ENCODE results near the gene MRPL38. TPM values are rescaled to one million over a fixed set of nuclear protein-coding genes. Genes with fewer than 3 reads are reported as not detected.
"Not testable (repeated sequence)": the region's sequence is repeated elsewhere in the genome, so short reads cannot be mapped to it uniquely, and the experiment has no call there.

MRPL38 gene
- total and polyA plus RNA-seq, 5 donors from 2014 or later = 58.0 to 118 (median 67.2) TPM

DNA sequence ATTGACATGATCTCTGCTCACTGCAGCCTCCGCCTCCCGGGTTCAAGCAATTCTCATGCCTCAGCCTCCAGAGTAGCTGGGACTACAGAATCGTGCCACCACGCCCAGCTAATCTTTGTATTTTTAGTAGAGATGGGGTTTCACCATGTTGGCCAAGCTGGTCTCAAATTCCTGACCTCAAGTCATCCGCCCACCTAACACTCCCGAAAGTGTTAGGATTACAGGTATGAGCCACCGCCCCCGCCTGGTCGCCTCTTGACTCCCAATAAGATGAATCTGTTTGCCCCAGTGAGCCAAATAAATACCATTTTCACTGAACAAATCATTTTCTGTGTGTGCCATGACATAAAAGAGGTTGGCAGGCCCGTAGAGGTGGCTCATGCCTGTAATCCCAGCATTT is 45.3 kb downstream of the MRPL38 start:
- H3K27me3 Mint-ChIP-seq; DNase-seq; H3K36me3 ChIP-seq (ENCODE audit: control insufficient read depth, insufficient read depth, low read length); ATAC-seq (ENCODE audit: low read depth in 2 of 2); H3K27ac Mint-ChIP-seq; H3K9me3 Mint-ChIP-seq; H3K36me3 Mint-ChIP-seq; H3K27me3 ChIP-seq (ENCODE audit: control insufficient read depth, insufficient read depth, low read length); H3K9me3 ChIP-seq (ENCODE audit: control insufficient read depth in 2 of 2, low read length in 2 of 2); H3K4me3 ChIP-seq (ENCODE audit: low read depth, low read length): not testable (repeated sequence)
- peak overlapping the region; percentile 14 for H3K27ac ChIP-seq (ENCODE audit: insufficient read depth, low read length, poor library complexity, severe bottlenecking)
- Mint-ChIP-seq H3K4me1 (peaks cover 5 to 37% (median 18%) of the 10 kb centered on the region in 4 donors), H3K4me3 (peak overlapping the region in 1 of 4 donors; percentile 76)
- peaks cover 25% of the 10 kb centered on the region for H3K4me1 ChIP-seq (ENCODE audit: control insufficient read depth, insufficient read depth, low read length, poor library complexity, severe bottlenecking)

DNA sequence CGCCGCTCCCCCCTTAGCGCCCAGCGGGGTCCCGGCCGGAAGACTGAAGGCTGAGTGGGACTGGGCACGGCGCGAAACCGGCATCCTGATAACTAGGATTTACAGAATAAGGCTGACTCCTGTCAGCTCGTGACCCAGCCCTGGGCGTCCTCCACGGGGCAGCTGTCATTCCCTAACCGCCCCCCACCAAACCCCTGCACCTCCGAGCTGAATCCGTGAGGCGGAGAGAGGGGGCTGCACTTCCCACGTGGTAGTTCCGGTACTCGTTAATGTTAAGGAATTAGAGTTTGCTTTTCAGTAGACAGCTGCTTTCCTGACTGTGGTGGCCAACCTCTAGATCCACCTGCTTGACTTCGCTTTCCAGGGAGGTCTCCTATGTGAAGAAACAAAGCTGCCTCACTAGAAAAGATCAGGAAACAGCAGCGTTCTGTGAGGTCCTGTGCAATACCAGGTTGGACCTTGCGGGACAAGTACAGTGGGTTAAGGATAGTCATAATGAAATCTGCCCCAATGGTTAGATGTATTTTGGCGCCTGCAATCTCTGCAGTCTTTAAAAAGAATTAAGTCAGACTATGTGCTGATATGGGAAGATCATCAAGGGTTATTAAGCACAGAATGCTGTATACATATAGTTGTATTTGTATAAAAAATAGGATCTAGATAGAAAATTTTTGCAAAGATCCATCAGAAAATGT is 48.5 kb downstream of the MRPL38 start:
- H3K4me1 Mint-ChIP-seq = peaks cover 5 to 51% (median 26%) of the 10 kb centered on the region in 4 donors
- no peaks in the 10 kb centered on the region for H3K27me3 Mint-ChIP-seq
- no peaks in the 10 kb centered on the region for H3K9me3 ChIP-seq (ENCODE audit: control insufficient read depth in 2 of 2, low read length in 2 of 2)
- H3K27ac Mint-ChIP-seq = peak overlapping the region in 2 of 3 donors; percentile 94 to 98
- DNase-seq (peak in 1 of 3 donors; percentile 45), ATAC-seq (ENCODE audit: low read depth in 2 of 2) (no peak)
- peak overlapping the region; percentile 79 for H3K4me3 ChIP-seq (ENCODE audit: low read depth, low read length)
- H3K4me1 ChIP-seq (ENCODE audit: control insufficient read depth, insufficient read depth, low read length, poor library complexity, severe bottlenecking) = peaks cover 36% of the 10 kb centered on the region
- H3K27me3 ChIP-seq (ENCODE audit: control insufficient read depth, insufficient read depth, low read length) = no peaks in the 10 kb centered on the region
- H3K27ac ChIP-seq (ENCODE audit: insufficient read depth, low read length, poor library complexity, severe bottlenecking) = peak overlapping the region; percentile 92
- peaks cover 0 to 1% (median 0%) of the 10 kb centered on the region in 7 donors for H3K9me3 Mint-ChIP-seq
- peaks cover 5% of the 10 kb centered on the region for H3K36me3 ChIP-seq (ENCODE audit: control insufficient read depth, insufficient read depth, low read length)
- H3K36me3 Mint-ChIP-seq = peaks cover 3% of the 10 kb centered on the region
- H3K4me3 Mint-ChIP-seq = peak overlapping the region in 3 of 4 donors; percentile 91 to 92 (median 92)

DNA sequence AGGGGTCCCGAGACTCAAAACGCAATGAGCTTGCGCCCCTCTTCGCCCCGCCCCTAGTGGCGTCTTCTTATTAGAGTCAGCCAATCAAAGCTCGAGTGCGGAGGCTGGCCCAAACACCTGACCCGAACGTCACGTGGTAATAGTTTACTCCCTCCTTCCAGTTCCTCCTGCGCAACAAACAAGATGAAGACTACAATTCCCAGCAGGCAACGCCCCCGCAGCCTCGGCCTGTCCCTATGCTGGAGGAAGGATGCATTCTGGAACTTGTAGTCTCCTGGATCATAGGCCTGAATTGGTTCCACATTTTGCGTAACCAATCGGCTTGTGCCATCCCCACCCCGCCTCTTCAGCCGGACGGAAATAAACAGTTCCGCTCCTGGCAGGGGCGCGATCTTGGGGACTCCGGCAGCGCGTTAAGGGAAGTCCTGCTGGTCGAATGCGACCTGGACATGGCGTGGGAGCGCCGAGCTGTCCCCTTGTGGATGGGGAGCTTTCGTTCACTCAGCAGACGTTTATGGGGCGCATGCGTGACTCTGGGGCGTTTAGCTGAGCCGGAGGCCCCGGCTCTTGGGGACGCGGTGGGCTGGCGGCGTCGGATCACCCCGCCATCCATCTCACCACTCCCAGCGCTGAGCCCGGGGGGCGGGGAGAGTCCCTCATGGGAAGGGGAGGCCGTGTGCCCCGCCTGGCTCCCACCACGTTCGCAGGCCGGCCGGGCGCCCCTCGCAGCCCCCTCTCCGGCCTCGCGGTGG is 49.2 kb downstream of the MRPL38 start, which contains the start of gene WBP2:
Gene WBP2 (minus strand): TSS at position 26 of the 752 bp plus-strand sequence. CDS start 38 bp downstream, outside the sequence.
- peaks cover 36% of the 10 kb centered on the region for H3K4me1 ChIP-seq (ENCODE audit: control insufficient read depth, insufficient read depth, low read length, poor library complexity, severe bottlenecking)
- peak; percentile 91 to 94 for ATAC-seq (ENCODE audit: low read depth in 2 of 2)
- H3K36me3 Mint-ChIP-seq = peaks cover 3% of the 10 kb centered on the region
- peak within 1 kb of the TSS; percentile 92 for H3K27ac ChIP-seq (ENCODE audit: insufficient read depth, low read length, poor library complexity, severe bottlenecking)
- peaks cover 5 to 50% (median 26%) of the 10 kb centered on the region in 4 donors for H3K4me1 Mint-ChIP-seq
- peaks cover 12% of the 10 kb centered on the region for H3K36me3 ChIP-seq (ENCODE audit: control insufficient read depth, insufficient read depth, low read length)
- H3K4me3 ChIP-seq (ENCODE audit: low read depth, low read length) = peak within 1 kb of the TSS; percentile 93
- H3K4me3 Mint-ChIP-seq = peak within 1 kb of the TSS in 3 of 4 donors; percentile 91 to 92 (median 92)
- H3K27ac Mint-ChIP-seq = peak within 1 kb of the TSS in 2 of 3 donors; percentile 94 to 98
- peaks cover 0 to 1% (median 0%) of the 10 kb centered on the region in 7 donors for H3K9me3 Mint-ChIP-seq
- peak; percentile 96 to 100 (median 99) for DNase-seq
- no peaks in the 10 kb centered on the region for H3K9me3 ChIP-seq (ENCODE audit: control insufficient read depth in 2 of 2, low read length in 2 of 2)
- no peaks in the 10 kb centered on the region for H3K27me3 Mint-ChIP-seq
- H3K27me3 ChIP-seq (ENCODE audit: control insufficient read depth, insufficient read depth, low read length) = no peaks in the 10 kb centered on the region

DNA sequence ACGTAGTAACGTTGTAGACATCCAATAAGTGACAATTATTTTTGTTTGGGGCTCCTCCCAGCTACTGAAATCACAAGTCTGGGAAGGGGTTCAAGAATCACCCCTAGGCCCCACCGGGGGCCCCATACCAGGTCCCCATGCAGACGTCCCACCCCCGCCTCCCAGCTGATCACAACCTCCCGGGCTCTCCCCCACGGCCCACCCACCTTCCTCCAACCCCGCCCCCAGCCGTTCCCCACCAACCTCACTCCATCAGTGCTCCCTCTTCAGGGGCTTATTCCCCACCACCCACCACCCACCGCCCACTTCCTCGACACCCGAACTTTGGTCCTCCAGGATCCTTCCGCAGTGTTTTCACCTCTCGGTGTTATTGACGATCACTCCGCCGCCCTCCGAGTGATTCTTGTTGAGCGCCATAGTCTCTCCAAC is 49.8 kb downstream of the MRPL38 start:
- no peak overlapping the region for H3K4me3 Mint-ChIP-seq
- peaks cover 5 to 51% (median 26%) of the 10 kb centered on the region in 4 donors for H3K4me1 Mint-ChIP-seq
- H3K36me3 ChIP-seq (ENCODE audit: control insufficient read depth, insufficient read depth, low read length) = peaks cover 16% of the 10 kb centered on the region
- peaks cover 36% of the 10 kb centered on the region for H3K4me1 ChIP-seq (ENCODE audit: control insufficient read depth, insufficient read depth, low read length, poor library complexity, severe bottlenecking)
- H3K27ac Mint-ChIP-seq = no peak overlapping the region
- DNase-seq = no peak
- H3K27me3 ChIP-seq (ENCODE audit: control insufficient read depth, insufficient read depth, low read length) = no peaks in the 10 kb centered on the region
- H3K9me3 Mint-ChIP-seq = peaks cover 0 to 1% (median 0%) of the 10 kb centered on the region in 7 donors
- ATAC-seq (ENCODE audit: low read depth in 2 of 2) = peak in 1 of 2 donors; percentile 0
- H3K27ac ChIP-seq (ENCODE audit: insufficient read depth, low read length, poor library complexity, severe bottlenecking) = peak overlapping the region; percentile 92
- no peaks in the 10 kb centered on the region for H3K27me3 Mint-ChIP-seq
- no peaks in the 10 kb centered on the region for H3K9me3 ChIP-seq (ENCODE audit: control insufficient read depth in 2 of 2, low read length in 2 of 2)
- peak overlapping the region; percentile 93 for H3K4me3 ChIP-seq (ENCODE audit: low read depth, low read length)
- peaks cover 3% of the 10 kb centered on the region for H3K36me3 Mint-ChIP-seq

DNA sequence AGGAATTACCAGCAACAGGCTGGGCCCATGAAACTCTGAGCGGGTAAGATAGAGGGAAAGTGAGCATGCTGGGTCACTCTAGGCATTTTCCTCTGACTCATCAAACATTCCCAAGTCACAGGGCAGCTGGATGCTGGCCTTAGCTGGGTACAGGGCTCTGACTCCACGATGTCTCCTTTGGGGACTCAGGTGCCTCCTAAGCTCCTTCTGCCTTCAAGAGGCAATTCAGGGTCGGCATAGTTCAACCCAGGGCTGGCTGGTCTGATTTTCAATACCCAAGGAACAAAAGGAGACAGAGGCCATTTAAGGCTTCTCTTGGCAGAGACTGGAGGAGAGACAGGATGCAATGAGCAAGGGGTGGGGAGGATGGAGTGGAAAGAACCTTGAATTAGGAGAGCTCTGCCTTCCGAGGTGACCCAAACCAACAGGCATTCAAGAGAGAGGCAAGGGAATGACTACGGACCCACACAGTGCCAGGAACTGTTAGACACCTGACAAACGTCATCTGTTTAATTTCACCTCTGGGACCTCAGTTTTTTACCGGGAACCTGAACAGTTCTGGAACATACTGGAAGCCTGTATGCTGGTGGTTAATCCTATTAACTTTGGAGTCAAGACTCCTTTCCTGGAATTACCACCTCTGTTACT is 50.5 kb downstream of the MRPL38 start:
- peak overlapping the region; percentile 93 for H3K4me3 ChIP-seq (ENCODE audit: low read depth, low read length)
- H3K4me1 ChIP-seq (ENCODE audit: control insufficient read depth, insufficient read depth, low read length, poor library complexity, severe bottlenecking) = peaks cover 36% of the 10 kb centered on the region
- H3K27me3 Mint-ChIP-seq = no peaks in the 10 kb centered on the region
- peaks cover 5 to 51% (median 30%) of the 10 kb centered on the region in 4 donors for H3K4me1 Mint-ChIP-seq
- peaks cover 0 to 1% (median 0%) of the 10 kb centered on the region in 7 donors for H3K9me3 Mint-ChIP-seq
- ATAC-seq (ENCODE audit: low read depth in 2 of 2) (no peak), DNase-seq (no peak)
- H3K36me3 ChIP-seq (ENCODE audit: control insufficient read depth, insufficient read depth, low read length) = peaks cover 22% of the 10 kb centered on the region
- no peak overlapping the region for H3K27ac Mint-ChIP-seq
- peak overlapping the region; percentile 92 for H3K27ac ChIP-seq (ENCODE audit: insufficient read depth, low read length, poor library complexity, severe bottlenecking)
- H3K9me3 ChIP-seq (ENCODE audit: control insufficient read depth in 2 of 2, low read length in 2 of 2) = no peaks in the 10 kb centered on the region
- H3K4me3 Mint-ChIP-seq = no peak overlapping the region
- H3K27me3 ChIP-seq (ENCODE audit: control insufficient read depth, insufficient read depth, low read length) = no peaks in the 10 kb centered on the region
- peaks cover 9% of the 10 kb centered on the region for H3K36me3 Mint-ChIP-seq

DNA sequence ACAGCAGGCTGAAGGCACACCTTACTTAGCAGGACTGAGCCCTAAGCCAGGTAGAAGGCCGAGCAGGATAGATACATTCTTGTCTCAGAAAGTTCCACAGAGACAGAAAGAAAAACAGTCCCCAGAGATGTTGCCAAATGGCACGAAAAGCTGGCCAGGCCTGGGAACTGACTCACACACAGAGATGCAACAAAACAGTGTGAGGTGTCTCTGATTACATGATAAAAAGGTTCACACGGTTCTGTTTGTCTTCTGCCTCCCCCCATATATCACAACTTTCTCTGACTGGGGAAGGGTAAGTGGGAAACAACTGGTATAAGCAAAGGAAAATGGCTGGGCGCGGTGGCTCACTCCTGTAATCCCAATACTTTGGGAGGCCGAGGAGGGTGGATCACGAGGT is 51.3 kb downstream of the MRPL38 start:
- Histone ChIP-seq H3K27me3 (ENCODE audit: control insufficient read depth, insufficient read depth, low read length) (no peaks in the 10 kb centered on the region), H3K4me1 (ENCODE audit: control insufficient read depth, insufficient read depth, low read length, poor library complexity, severe bottlenecking) (peaks cover 34% of the 10 kb centered on the region), H3K36me3 (ENCODE audit: control insufficient read depth, insufficient read depth, low read length) (peaks cover 30% of the 10 kb centered on the region), H3K4me3 (ENCODE audit: low read depth, low read length) (no peak overlapping the region), H3K9me3 (ENCODE audit: control insufficient read depth in 2 of 2, low read length in 2 of 2) (no peaks in the 10 kb centered on the region), H3K27ac (ENCODE audit: insufficient read depth, low read length, poor library complexity, severe bottlenecking) (peak overlapping the region; percentile 47)
- ATAC-seq (ENCODE audit: low read depth in 2 of 2) (no peak), DNase-seq (no peak)
- peaks cover 0 to 1% (median 0%) of the 10 kb centered on the region in 7 donors for H3K9me3 Mint-ChIP-seq
- H3K36me3 Mint-ChIP-seq = peaks cover 14% of the 10 kb centered on the region
- H3K4me1 Mint-ChIP-seq = peaks cover 6 to 49% (median 27%) of the 10 kb centered on the region in 4 donors
- H3K27ac Mint-ChIP-seq = peak overlapping the region; percentile 26 to 55 (median 35)
- peak overlapping the region in 1 of 4 donors; percentile 74 for H3K4me3 Mint-ChIP-seq
- H3K27me3 Mint-ChIP-seq = no peaks in the 10 kb centered on the region

DNA sequence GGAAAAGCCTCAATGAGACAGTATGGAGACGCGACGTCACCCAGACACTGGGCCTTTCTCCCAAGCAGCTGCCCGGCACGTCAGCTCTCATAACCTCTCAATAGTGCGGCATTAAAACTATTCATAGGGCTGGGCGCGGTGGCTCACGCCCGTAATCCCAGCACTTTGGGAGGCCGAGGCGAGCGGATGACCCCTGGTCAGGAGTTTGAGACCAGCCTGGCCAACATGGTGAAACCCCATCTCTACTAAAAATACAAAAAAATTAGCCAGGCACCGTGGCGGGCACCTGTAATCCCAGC is 53.0 kb downstream of the MRPL38 start:
- not testable (repeated sequence) for H3K4me3 ChIP-seq (ENCODE audit: low read depth, low read length); H3K27ac Mint-ChIP-seq; H3K9me3 Mint-ChIP-seq; H3K9me3 ChIP-seq (ENCODE audit: control insufficient read depth in 2 of 2, low read length in 2 of 2); DNase-seq; H3K27me3 Mint-ChIP-seq; H3K27me3 ChIP-seq (ENCODE audit: control insufficient read depth, insufficient read depth, low read length); ATAC-seq (ENCODE audit: low read depth in 2 of 2); H3K27ac ChIP-seq (ENCODE audit: insufficient read depth, low read length, poor library complexity, severe bottlenecking)
- Histone ChIP-seq H3K4me1 (ENCODE audit: control insufficient read depth, insufficient read depth, low read length, poor library complexity, severe bottlenecking) (peaks cover 33% of the 10 kb centered on the region), H3K36me3 (ENCODE audit: control insufficient read depth, insufficient read depth, low read length) (peaks cover 47% of the 10 kb centered on the region)
- Mint-ChIP-seq H3K36me3 (peaks cover 16% of the 10 kb centered on the region), H3K4me3 (peak overlapping the region in 3 of 4 donors; percentile 10 to 75 (median 43)), H3K4me1 (peaks cover 9 to 44% (median 30%) of the 10 kb centered on the region in 4 donors)

All from CD4-positive, CD25-positive, alpha-beta regulatory T cell (primary cell).